HepG2 (cell line): ENCODE measurements around the gene ATP11A. TPM values are rescaled to one million over a fixed set of nuclear protein-coding genes. Genes with fewer than 3 reads are reported as not detected.

ENCODE experiments used
- GABPB1 ChIP-seq: IDR thresholded peaks from 2 replicates; pipeline ENCODE4 v1.6.1; 2016; ENCODE audit warnings: mild to moderate bottlenecking, missing genetic modification reagents, moderate library complexity, missing compliant biosample characterization
- HDAC2 ChIP-seq: sonication (generic); formaldehyde crosslinking; IDR thresholded peaks from 2 replicates; pipeline ENCODE4 v1.4.0; 2020; ENCODE audit warnings: missing genetic modification reagents
- HMGA1 ChIP-seq: sonication (generic); formaldehyde crosslinking; conservative IDR thresholded peaks from 2 replicates; pipeline ENCODE4 v1.4.0; 2020; ENCODE audit warnings: missing genetic modification reagents
- KDM2A ChIP-seq: sonication (generic); formaldehyde crosslinking; IDR thresholded peaks from 2 replicates; pipeline ENCODE4 v1.4.0; 2020; ENCODE audit warnings: low read depth, missing genetic modification reagents, borderline replicate concordance
- MEIS1 ChIP-seq: sonication (generic); formaldehyde crosslinking; IDR thresholded peaks from 2 replicates; pipeline ENCODE4 v1.9.0; 2021; ENCODE audit warnings: mild to moderate bottlenecking, missing genetic modification reagents, moderate library complexity, borderline replicate concordance
- MZF1 ChIP-seq: sonication (generic); formaldehyde crosslinking; IDR thresholded peaks from 2 replicates; pipeline ENCODE4 v1.8.1; 2023; ENCODE audit warnings: mild to moderate bottlenecking, missing genetic modification reagents, borderline replicate concordance
- PHB2 ChIP-seq: fragments of 450-650 bp; IDR thresholded peaks from 2 replicates; pipeline ENCODE4 v1.6.1; 2018; ENCODE audit not compliant: partially characterized antibody
- PHF20 ChIP-seq: sonication (generic); formaldehyde crosslinking; IDR thresholded peaks from 2 replicates; pipeline ENCODE4 v1.5.0; 2020; ENCODE audit warnings: mild to moderate bottlenecking, missing genetic modification reagents
- RELA ChIP-seq: sonication (generic); formaldehyde crosslinking; IDR thresholded peaks from 2 replicates; pipeline ENCODE4 v1.4.0; 2020; ENCODE audit warnings: missing genetic modification reagents
- REPIN1 ChIP-seq: sonication (generic); formaldehyde crosslinking; IDR thresholded peaks from 2 replicates; pipeline ENCODE4 v1.8.0; 2022; ENCODE audit warnings: missing genetic modification reagents, low read depth, mild to moderate bottlenecking, borderline replicate concordance
- SRF ChIP-seq: IDR thresholded peaks from 2 replicates; pipeline ENCODE4 v1.6.1; 2011; ENCODE audit warnings: mild to moderate bottlenecking, low read depth, low read length, moderate library complexity
- SRSF1 ChIP-seq: fragments of 200-400 bp; formaldehyde crosslinking; optimal IDR thresholded peaks from 2 replicates; pipeline ENCODE3; 2017; ENCODE audit warnings: mild to moderate bottlenecking, low read depth, low read length, moderate library complexity
- TEAD2 ChIP-seq: sonication (generic); formaldehyde crosslinking; IDR thresholded peaks from 2 replicates; pipeline ENCODE4 v1.9.0; 2021; ENCODE audit warnings: missing genetic modification reagents
- ZBTB21 ChIP-seq: sonication (generic); formaldehyde crosslinking; IDR thresholded peaks from 2 replicates; pipeline ENCODE4 v1.4.0; 2020; ENCODE audit warnings: missing genetic modification reagents
- ZFP36L2 ChIP-seq: sonication (generic); formaldehyde crosslinking; IDR thresholded peaks from 2 replicates; pipeline ENCODE4 v1.4.0; 2020; ENCODE audit warnings: missing genetic modification reagents
- ZMYM3 ChIP-seq: sonication (generic); formaldehyde crosslinking; IDR thresholded peaks from 2 replicates; pipeline ENCODE4 v1.5.1; 2020; ENCODE audit warnings: mild to moderate bottlenecking, missing genetic modification reagents
- ZNF430 ChIP-seq: sonication (generic); formaldehyde crosslinking; IDR thresholded peaks from 2 replicates; pipeline ENCODE4 v1.9.0; 2021; ENCODE audit warnings: mild to moderate bottlenecking, missing genetic modification reagents
- ZNF441 ChIP-seq: sonication (generic); formaldehyde crosslinking; IDR thresholded peaks from 2 replicates; pipeline ENCODE4 v1.7.0; 2021; ENCODE audit warnings: missing genetic modification reagents, borderline replicate concordance
- ZNF547 ChIP-seq: sonication (generic); formaldehyde crosslinking; IDR thresholded peaks from 2 replicates; pipeline ENCODE4 v1.5.1; 2020; ENCODE audit warnings: mild to moderate bottlenecking, missing genetic modification reagents
- ZNF766 ChIP-seq: sonication (generic); formaldehyde crosslinking; IDR thresholded peaks from 2 replicates; pipeline ENCODE4 v1.5.0; 2020; ENCODE audit warnings: missing genetic modification reagents, borderline replicate concordance
- ZSCAN9 ChIP-seq: IDR thresholded peaks from 2 replicates; pipeline ENCODE4 v1.6.1; 2016; ENCODE audit warnings: borderline replicate concordance
- ZZZ3 ChIP-seq: sonication (generic); formaldehyde crosslinking; IDR thresholded peaks from 2 replicates; pipeline ENCODE4 v1.4.0; 2020; ENCODE audit warnings: missing genetic modification reagents, mild to moderate bottlenecking, borderline replicate concordance
- polyA plus RNA-seq, 8 experiments: library from polyadenylated mRNA; depleted of rRNA in 3 of 8; stranded (reverse) in 7 of 8; unstranded in 1 of 8; fragments of >200 nt; fragmentation: Illumina TruSeq in 4 of 8; extraction: Trizol in 4 of 8; gene quantifications; 2 replicates each; pipeline versions ENCODE4 v1.2.1 to v1.2.3, GENCODE V29; 2011 to 2016; ENCODE audit warnings: low read depth in 4 of 8, missing spikeins in 1 of 8, mixed read lengths in 1 of 8; ENCODE audit not compliant: insufficient read depth in 1 of 8
- total RNA-seq, 5 experiments: library from RNA; depleted of rRNA; stranded (reverse); fragments of >200 nt; fragmentation: Illumina TruSeq; extraction: Trizol; gene quantifications; 2 replicates each; pipeline ENCODE4 v1.2.3, GENCODE V29; 2016; ENCODE audit warnings: low read depth in 1 of 5
- TF ChIP-seq, protein P1 (sequence below): sonication (generic); formaldehyde crosslinking; IDR thresholded peaks from 2 replicates; pipeline ENCODE4 v1.5.0; 2020; ENCODE audit warnings: missing genetic modification reagents
- TF ChIP-seq, protein P2 (sequence below): sonication (generic); formaldehyde crosslinking; IDR thresholded peaks from 2 replicates; pipeline ENCODE4 v1.5.1; 2020; ENCODE audit warnings: missing genetic modification reagents, mild to moderate bottlenecking, borderline replicate concordance
- TF ChIP-seq, protein P3 (sequence below): sonication (generic); formaldehyde crosslinking; IDR thresholded peaks from 2 replicates; pipeline ENCODE4 v1.4.0; 2020; ENCODE audit warnings: missing genetic modification reagents
- TF ChIP-seq, protein P4 (sequence below): sonication (generic); formaldehyde crosslinking; IDR thresholded peaks from 2 replicates; pipeline ENCODE4 v1.4.0; 2020; ENCODE audit warnings: missing genetic modification reagents

Gene ATP11A
- total and polyA plus RNA-seq, 2 of the 13 experiments (the other 11 are each of a cell fraction or from before 2014, with no cell fraction given) = 18.4 to 20.1 TPM

DNA sequence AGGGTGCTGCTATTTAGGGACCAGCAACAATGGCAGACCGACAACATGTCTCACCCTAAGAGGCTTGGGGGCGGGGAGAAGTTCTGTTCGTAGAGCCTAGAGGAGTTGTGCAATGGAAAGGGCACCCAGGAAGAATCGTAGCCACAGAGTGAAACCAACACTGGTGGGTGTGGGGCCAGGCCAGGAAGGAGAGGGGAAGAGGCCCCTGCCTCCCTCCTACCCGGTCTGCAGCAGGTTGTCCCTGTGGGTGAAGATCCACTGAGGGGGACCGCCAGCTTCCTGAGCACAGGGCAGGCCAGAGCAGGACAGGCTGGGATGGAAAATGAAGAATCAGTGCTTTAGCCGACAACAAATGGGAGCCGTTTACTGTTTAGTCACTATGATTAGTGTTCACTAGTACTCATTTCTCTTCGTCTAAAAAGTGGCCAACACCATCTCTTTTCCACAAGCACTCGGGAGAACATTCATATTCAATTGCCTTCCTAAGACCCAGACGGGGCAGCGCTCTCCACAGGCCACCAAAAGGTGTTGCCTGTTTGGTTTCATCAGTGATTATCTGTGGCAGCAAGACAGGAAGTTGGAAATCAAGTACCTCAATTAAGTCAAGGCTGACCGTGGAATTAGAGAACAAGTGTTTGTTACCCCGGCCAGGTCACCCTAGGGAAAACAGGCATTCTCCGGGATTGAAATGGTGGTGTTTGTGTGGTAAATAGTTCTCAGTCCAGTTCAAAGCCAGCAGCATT lies 1.1 kb upstream of the ATP11A start (continued):
- TF ChIP-seq ZMYM3 (CRISPR knock-in tag) (no peak), ZNF766 (CRISPR knock-in tag) (no peak), ZSCAN9 (CRISPR knock-in tag) (no peak), TEAD2 (no peak), SRSF1 (no peak), HDAC2 (CRISPR knock-in tag) (no peak), ZBTB21 (no peak), ZNF441 (CRISPR knock-in tag) (no peak), ZNF430 (no peak), MEIS1 (no peak; the same call in 1 of the 2 replicates), PHB2 (no peak), HMGA1 (no peak), ZNF547 (CRISPR knock-in tag) (no peak), PHF20 (CRISPR knock-in tag) (no peak), SRF (no peak), GABPB1 (CRISPR knock-in tag) (no peak), ZFP36L2 (CRISPR knock-in tag) (no peak), KDM2A (CRISPR knock-in tag) (no peak), MZF1 (CRISPR knock-in tag) (no peak), ZZZ3 (no peak), RELA (CRISPR knock-in tag) (no peak), REPIN1 (CRISPR knock-in tag) (no peak)
- TF ChIP-seq, protein P1, sequence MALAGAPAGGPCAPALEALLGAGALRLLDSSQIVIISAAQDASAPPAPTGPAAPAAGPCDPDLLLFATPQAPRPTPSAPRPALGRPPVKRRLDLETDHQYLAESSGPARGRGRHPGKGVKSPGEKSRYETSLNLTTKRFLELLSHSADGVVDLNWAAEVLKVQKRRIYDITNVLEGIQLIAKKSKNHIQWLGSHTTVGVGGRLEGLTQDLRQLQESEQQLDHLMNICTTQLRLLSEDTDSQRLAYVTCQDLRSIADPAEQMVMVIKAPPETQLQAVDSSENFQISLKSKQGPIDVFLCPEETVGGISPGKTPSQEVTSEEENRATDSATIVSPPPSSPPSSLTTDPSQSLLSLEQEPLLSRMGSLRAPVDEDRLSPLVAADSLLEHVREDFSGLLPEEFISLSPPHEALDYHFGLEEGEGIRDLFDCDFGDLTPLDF (CRISPR knock-in tag) = no peak
- TF ChIP-seq, protein P2, sequence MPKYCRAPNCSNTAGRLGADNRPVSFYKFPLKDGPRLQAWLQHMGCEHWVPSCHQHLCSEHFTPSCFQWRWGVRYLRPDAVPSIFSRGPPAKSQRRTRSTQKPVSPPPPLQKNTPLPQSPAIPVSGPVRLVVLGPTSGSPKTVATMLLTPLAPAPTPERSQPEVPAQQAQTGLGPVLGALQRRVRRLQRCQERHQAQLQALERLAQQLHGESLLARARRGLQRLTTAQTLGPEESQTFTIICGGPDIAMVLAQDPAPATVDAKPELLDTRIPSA (CRISPR knock-in tag) = no peak
- TF ChIP-seq, protein P3, sequence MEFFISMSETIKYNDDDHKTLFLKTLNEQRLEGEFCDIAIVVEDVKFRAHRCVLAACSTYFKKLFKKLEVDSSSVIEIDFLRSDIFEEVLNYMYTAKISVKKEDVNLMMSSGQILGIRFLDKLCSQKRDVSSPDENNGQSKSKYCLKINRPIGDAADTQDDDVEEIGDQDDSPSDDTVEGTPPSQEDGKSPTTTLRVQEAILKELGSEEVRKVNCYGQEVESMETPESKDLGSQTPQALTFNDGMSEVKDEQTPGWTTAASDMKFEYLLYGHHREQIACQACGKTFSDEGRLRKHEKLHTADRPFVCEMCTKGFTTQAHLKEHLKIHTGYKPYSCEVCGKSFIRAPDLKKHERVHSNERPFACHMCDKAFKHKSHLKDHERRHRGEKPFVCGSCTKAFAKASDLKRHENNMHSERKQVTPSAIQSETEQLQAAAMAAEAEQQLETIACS (CRISPR knock-in tag) = no peak
- TF ChIP-seq, protein P4, sequence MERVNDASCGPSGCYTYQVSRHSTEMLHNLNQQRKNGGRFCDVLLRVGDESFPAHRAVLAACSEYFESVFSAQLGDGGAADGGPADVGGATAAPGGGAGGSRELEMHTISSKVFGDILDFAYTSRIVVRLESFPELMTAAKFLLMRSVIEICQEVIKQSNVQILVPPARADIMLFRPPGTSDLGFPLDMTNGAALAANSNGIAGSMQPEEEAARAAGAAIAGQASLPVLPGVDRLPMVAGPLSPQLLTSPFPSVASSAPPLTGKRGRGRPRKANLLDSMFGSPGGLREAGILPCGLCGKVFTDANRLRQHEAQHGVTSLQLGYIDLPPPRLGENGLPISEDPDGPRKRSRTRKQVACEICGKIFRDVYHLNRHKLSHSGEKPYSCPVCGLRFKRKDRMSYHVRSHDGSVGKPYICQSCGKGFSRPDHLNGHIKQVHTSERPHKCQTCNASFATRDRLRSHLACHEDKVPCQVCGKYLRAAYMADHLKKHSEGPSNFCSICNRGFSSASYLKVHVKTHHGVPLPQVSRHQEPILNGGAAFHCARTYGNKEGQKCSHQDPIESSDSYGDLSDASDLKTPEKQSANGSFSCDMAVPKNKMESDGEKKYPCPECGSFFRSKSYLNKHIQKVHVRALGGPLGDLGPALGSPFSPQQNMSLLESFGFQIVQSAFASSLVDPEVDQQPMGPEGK (CRISPR knock-in tag) = no peak
